ENCODE results near the gene PCNX2. TPM values are rescaled to one million over a fixed set of nuclear protein-coding genes. Genes with fewer than 3 reads are reported as not detected.

PCNX2 gene
- total and polyA plus RNA-seq, 2 of the 8 experiments (the other 6 are each of a cell fraction or from before 2014, with no cell fraction given): 46.1 to 57.6 TPM

GRCh38 chr1:233140974-233141373 is 154.6 kb downstream of the PCNX2 start:
- Histone ChIP-seq H3K27me3 (replicated peaks in 1 of 4; ENCODE audit: control insufficient read depth in 3 of 4, extremely low read depth in 1 of 4, insufficient read depth in 3 of 4, low read length in 3 of 4) (peaks cover 0 to 1% (median 0%) of the 10 kb centered on the region in 4 experiments; a peak in 1 of 7 replicates), H2AFZ (ENCODE audit: low read length) (no peak overlapping the region), H3K18ac (ENCODE audit: extremely low read depth, low read length) (no peak overlapping the region), H3K23ac (ENCODE audit: insufficient read length) (no peak overlapping the region), H4K5ac (ENCODE audit: insufficient read length, low read depth, low read length) (no peak overlapping the region), H3K14ac (ENCODE audit: insufficient read length) (no peak overlapping the region), H2BK5ac (ENCODE audit: low read depth, low read length) (no peak overlapping the region), H2BK15ac (ENCODE audit: low read length) (no peak overlapping the region), H3K27ac (ENCODE audit: low read depth, low read length) (no peak overlapping the region), H3K79me1 (ENCODE audit: low read depth, low read length) (no peaks in the 10 kb centered on the region), H3K4me2 (ENCODE audit: insufficient read depth in 1 of 2, low read depth in 2 of 2, low read length in 2 of 2) (no peak overlapping the region), H3K36me3 (ENCODE audit: control insufficient read depth in 2 of 4, insufficient read depth in 4 of 4, low read length in 3 of 4) (peaks cover 0 to 18% (median 8%) of the 10 kb centered on the region in 4 experiments; a peak in 6 of 8 replicates), H2BK20ac (ENCODE audit: low read length) (no peak overlapping the region), H3K23me2 (ENCODE audit: low read depth, low read length) (no peaks in the 10 kb centered on the region), H3K9ac (replicated peaks in 1 of 4; ENCODE audit: extremely low read depth in 1 of 4, low read depth in 3 of 4, low read length in 3 of 4) (no peak overlapping the region), H3K79me2 (ENCODE audit: control insufficient read depth in 1 of 2, insufficient read depth in 2 of 2, low read length in 2 of 2) (no peaks in the 10 kb centered on the region), H2BK12ac (ENCODE audit: low read depth, low read length) (no peak overlapping the region), H3K56ac (replicated peaks; ENCODE audit: insufficient read length, low read depth, low read length) (no peak overlapping the region), H4K20me1 (replicated peaks in 1 of 2; ENCODE audit: control insufficient read depth in 1 of 2, insufficient read depth in 2 of 2, low read length in 2 of 2) (peaks cover 2 to 3% of the 10 kb centered on the region in 2 experiments), H3K9me3 (ENCODE audit: insufficient read depth in 2 of 2, low read depth in 1 of 2, low read length in 1 of 2) (no peaks in the 10 kb centered on the region), H3K4ac (replicated peaks; ENCODE audit: insufficient read length, low read depth, low read length) (no peak overlapping the region), H4K8ac (ENCODE audit: extremely low read depth, insufficient read depth, low read length) (no peak overlapping the region), H2BK120ac (replicated peaks; ENCODE audit: low read depth, low read length) (no peak overlapping the region), H3K4me1 (replicated peaks in 1 of 4; ENCODE audit: control insufficient read depth in 3 of 4, insufficient read depth in 4 of 4, low read length in 3 of 4) (peaks cover 0 to 3% (median 0%) of the 10 kb centered on the region in 4 experiments; a peak in 1 of 7 replicates), H4K91ac (replicated peaks; ENCODE audit: insufficient read length, low read length) (no peak overlapping the region), H3K4me3 (ENCODE audit: extremely low read depth in 1 of 4, insufficient read depth in 2 of 4, low read depth in 3 of 4, low read length in 4 of 4) (no peak overlapping the region), H2AK5ac (ENCODE audit: low read depth, low read length) (no peak overlapping the region)
- FAIRE-seq: no peak
- DNase-seq (ENCODE audit: low read depth in 1 of 2, low spot score in 2 of 2): no peak
- ChIA-PET POLR2A (ENCODE audit: partially characterized antibody) (interaction anchor here (0.9 to 1.2 kb wide), 2 partner anchors 9 to 28 kb away, joined by 3 read pairs; no protein-coding TSS in a partner anchor), CTCF (ENCODE audit: partially characterized antibody) (no interaction called here)
- TF ChIP-seq SP1 (IDR thresholded peaks at IDR 0.05; ENCODE audit: low read depth, low read length) (no peak), BRCA1 (IDR thresholded peaks at IDR 0.05; ENCODE audit: low read depth, low read length) (no peak), RXRA (IDR thresholded peaks at IDR 0.05; ENCODE audit: insufficient read depth, low read depth, low read length) (no peak), CREB1 (IDR thresholded peaks at IDR 0.05) (no peak), EP300 (IDR thresholded peaks at IDR 0.05; ENCODE audit: borderline replicate concordance in 1 of 2, low read depth in 2 of 2, low read length in 2 of 2) (no peak), USF2 (IDR thresholded peaks at IDR 0.05; ENCODE audit: low read length) (no peak), CTBP2 (IDR thresholded peaks at IDR 0.05; ENCODE audit: borderline replicate concordance, insufficient read depth, insufficient read length, low read length) (no peak), E2F6 (IDR thresholded peaks at IDR 0.05) (no peak), HDAC2 (IDR thresholded peaks at IDR 0.05; ENCODE audit: borderline replicate concordance in 1 of 2, low read depth in 2 of 2, low read length in 2 of 2) (no peak), TAF7 (optimal IDR thresholded peaks at IDR 0.05; ENCODE audit: borderline replicate concordance, low read depth, low read length) (no peak)
- TF ChIP-seq, protein P1, sequence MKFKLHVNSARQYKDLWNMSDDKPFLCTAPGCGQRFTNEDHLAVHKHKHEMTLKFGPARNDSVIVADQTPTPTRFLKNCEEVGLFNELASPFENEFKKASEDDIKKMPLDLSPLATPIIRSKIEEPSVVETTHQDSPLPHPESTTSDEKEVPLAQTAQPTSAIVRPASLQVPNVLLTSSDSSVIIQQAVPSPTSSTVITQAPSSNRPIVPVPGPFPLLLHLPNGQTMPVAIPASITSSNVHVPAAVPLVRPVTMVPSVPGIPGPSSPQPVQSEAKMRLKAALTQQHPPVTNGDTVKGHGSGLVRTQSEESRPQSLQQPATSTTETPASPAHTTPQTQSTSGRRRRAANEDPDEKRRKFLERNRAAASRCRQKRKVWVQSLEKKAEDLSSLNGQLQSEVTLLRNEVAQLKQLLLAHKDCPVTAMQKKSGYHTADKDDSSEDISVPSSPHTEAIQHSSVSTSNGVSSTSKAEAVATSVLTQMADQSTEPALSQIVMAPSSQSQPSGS (IDR thresholded peaks at IDR 0.05; ENCODE audit: low read length): no peak
